ENCODE data around the gene C10orf71.

Gene C10orf71

GRCh38 chr10:49371967-49372366, 73.0 kb downstream of the C10orf71 start:
- H3K79me2 ChIP-seq (ENCODE audit: insufficient read depth, low read length), result no peaks in the 10 kb centered on the region
- H3K36me3 ChIP-seq (ENCODE audit: insufficient read depth, low read length), result no peaks in the 10 kb centered on the region
- H3K4me3 ChIP-seq (ENCODE audit: low read depth in 1 of 2, low read length in 2 of 2), result no peak overlapping the region
- no peak overlapping the region for H2AFZ ChIP-seq (ENCODE audit: low read depth, low read length)
- no peaks in the 10 kb centered on the region for H3K9me3 ChIP-seq (ENCODE audit: insufficient read depth, low read length, severe bottlenecking)
- ATAC-seq (ENCODE audit: insufficient read depth, low read depth) (no peak), DNase-seq (no peak)
- H3K27me3 ChIP-seq (ENCODE audit: insufficient read depth, low read length, poor library complexity), result peaks cover 3% of the 10 kb centered on the region
- no peak overlapping the region for H3K27ac ChIP-seq (ENCODE audit: low read length)
- no peaks in the 10 kb centered on the region for H3K4me1 ChIP-seq (ENCODE audit: insufficient read depth, low read length)
- TF ChIP-seq, protein P1, sequence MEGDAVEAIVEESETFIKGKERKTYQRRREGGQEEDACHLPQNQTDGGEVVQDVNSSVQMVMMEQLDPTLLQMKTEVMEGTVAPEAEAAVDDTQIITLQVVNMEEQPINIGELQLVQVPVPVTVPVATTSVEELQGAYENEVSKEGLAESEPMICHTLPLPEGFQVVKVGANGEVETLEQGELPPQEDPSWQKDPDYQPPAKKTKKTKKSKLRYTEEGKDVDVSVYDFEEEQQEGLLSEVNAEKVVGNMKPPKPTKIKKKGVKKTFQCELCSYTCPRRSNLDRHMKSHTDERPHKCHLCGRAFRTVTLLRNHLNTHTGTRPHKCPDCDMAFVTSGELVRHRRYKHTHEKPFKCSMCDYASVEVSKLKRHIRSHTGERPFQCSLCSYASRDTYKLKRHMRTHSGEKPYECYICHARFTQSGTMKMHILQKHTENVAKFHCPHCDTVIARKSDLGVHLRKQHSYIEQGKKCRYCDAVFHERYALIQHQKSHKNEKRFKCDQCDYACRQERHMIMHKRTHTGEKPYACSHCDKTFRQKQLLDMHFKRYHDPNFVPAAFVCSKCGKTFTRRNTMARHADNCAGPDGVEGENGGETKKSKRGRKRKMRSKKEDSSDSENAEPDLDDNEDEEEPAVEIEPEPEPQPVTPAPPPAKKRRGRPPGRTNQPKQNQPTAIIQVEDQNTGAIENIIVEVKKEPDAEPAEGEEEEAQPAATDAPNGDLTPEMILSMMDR (IDR thresholded peaks at IDR 0.05; ENCODE audit: borderline replicate concordance, extremely low read depth, low read length, poor library complexity, severe bottlenecking), result no peak
- no peak for TF ChIP-seq EZH2 (IDR thresholded peaks at IDR 0.05; ENCODE audit: borderline replicate concordance, low read depth, low read length, severe bottlenecking)
- no peaks in the 10 kb centered on the region; the same call in 1 of the 2 replicates for H4K20me1 ChIP-seq (ENCODE audit: insufficient read depth, low read length)
- H3K9ac ChIP-seq (ENCODE audit: low read depth, low read length), result no peak overlapping the region
- no peak overlapping the region for H3K4me2 ChIP-seq (ENCODE audit: insufficient read depth, low read length)

DNA sequence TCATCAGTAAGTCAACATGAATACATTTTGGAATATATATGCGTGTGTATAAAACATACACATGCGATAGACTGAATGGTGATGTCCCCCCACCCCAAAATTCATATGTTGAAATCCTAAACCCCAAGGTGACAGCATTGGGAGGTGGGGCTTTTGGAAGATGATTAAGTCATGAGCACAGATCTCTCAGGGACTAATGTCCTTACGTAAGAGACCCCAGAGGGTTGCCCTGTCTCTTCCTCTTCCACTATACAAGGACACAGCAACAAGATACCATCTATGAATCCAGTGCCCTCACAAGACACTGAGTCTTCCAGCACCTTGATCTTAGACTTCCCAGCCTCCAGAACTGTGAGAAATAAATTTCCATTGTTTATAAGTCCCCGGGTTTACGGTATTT, 74.4 kb downstream of the C10orf71 start:
- TF ChIP-seq EZH2 (IDR thresholded peaks at IDR 0.05; ENCODE audit: borderline replicate concordance, low read depth, low read length, severe bottlenecking), result no peak
- TF ChIP-seq, protein P1 (IDR thresholded peaks at IDR 0.05; ENCODE audit: borderline replicate concordance, extremely low read depth, low read length, poor library complexity, severe bottlenecking), result no peak
- Histone ChIP-seq H3K9ac (ENCODE audit: low read depth, low read length) (no peak overlapping the region), H3K9me3 (ENCODE audit: insufficient read depth, low read length, severe bottlenecking) (no peaks in the 10 kb centered on the region), H3K27ac (ENCODE audit: low read length) (no peak overlapping the region), H3K4me3 (ENCODE audit: low read depth in 1 of 2, low read length in 2 of 2) (no peak overlapping the region), H3K4me1 (ENCODE audit: insufficient read depth, low read length) (no peaks in the 10 kb centered on the region), H3K36me3 (ENCODE audit: insufficient read depth, low read length) (no peaks in the 10 kb centered on the region), H2AFZ (ENCODE audit: low read depth, low read length) (no peak overlapping the region), H4K20me1 (ENCODE audit: insufficient read depth, low read length) (no peaks in the 10 kb centered on the region; the same call in 1 of the 2 replicates), H3K4me2 (ENCODE audit: insufficient read depth, low read length) (no peak overlapping the region), H3K79me2 (ENCODE audit: insufficient read depth, low read length) (no peaks in the 10 kb centered on the region), H3K27me3 (ENCODE audit: insufficient read depth, low read length, poor library complexity) (peaks cover 3% of the 10 kb centered on the region)
- ATAC-seq (ENCODE audit: insufficient read depth, low read depth) (no peak), DNase-seq (no peak)

DNA sequence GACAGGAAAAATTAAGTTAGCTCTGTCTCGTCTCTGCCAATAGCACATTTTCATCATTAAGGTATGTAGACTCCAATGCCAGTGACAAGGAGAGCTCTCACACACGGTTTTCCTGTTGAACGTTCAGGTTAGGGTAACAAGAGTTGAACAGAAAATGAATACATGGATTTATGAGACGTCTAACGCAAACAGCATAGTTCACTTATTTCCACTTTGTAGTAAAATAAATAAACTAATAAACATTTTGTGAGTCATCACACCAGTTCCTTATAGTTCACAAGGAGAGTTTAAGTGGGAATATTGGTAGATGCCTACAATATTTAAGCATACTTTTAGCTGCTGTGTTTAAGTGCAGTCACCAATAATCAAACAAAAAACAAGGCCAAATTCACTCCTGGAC, 75.8 kb downstream of the C10orf71 start:
- H3K27me3 ChIP-seq (ENCODE audit: insufficient read depth, low read length, poor library complexity), result peaks cover 7% of the 10 kb centered on the region
- no peaks in the 10 kb centered on the region; the same call in 1 of the 2 replicates for H4K20me1 ChIP-seq (ENCODE audit: insufficient read depth, low read length)
- no peak overlapping the region for H3K4me2 ChIP-seq (ENCODE audit: insufficient read depth, low read length)
- H3K27ac ChIP-seq (ENCODE audit: low read length), result no peak overlapping the region
- no peak for ATAC-seq (ENCODE audit: insufficient read depth, low read depth)
- TF ChIP-seq EZH2 (IDR thresholded peaks at IDR 0.05; ENCODE audit: borderline replicate concordance, low read depth, low read length, severe bottlenecking), result no peak
- TF ChIP-seq, protein P1 (IDR thresholded peaks at IDR 0.05; ENCODE audit: borderline replicate concordance, extremely low read depth, low read length, poor library complexity, severe bottlenecking), result no peak
- H2AFZ ChIP-seq (ENCODE audit: low read depth, low read length), result no peak overlapping the region
- H3K9ac ChIP-seq (ENCODE audit: low read depth, low read length), result no peak overlapping the region
- H3K4me1 ChIP-seq (ENCODE audit: insufficient read depth, low read length), result no peaks in the 10 kb centered on the region
- H3K79me2 ChIP-seq (ENCODE audit: insufficient read depth, low read length), result no peaks in the 10 kb centered on the region
- no peaks in the 10 kb centered on the region for H3K36me3 ChIP-seq (ENCODE audit: insufficient read depth, low read length)
- no peaks in the 10 kb centered on the region for H3K9me3 ChIP-seq (ENCODE audit: insufficient read depth, low read length, severe bottlenecking)
- DNase-seq, result no peak
- no peak overlapping the region for H3K4me3 ChIP-seq (ENCODE audit: low read depth in 1 of 2, low read length in 2 of 2)

DNA sequence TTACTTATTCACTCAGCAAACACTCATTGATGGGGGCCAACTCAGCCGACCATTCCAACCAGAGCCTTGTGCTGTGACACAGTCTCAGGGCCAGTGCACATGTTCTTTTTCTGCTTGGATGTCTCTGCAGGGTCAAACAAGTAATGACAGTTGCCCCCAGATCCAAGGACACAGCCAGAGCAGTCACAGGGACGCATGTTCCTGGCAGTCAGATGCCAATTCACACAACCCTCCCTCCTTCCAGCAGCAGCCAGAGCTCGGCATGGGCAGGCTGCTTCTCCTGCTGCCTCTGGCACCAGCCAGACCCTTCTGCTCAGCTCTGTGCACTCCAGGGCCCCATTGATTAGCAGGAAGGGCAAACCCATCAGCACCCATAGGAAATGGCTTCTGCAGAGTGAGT, 76.6 kb downstream of the C10orf71 start:
- no peak for DNase-seq
- H3K27ac ChIP-seq (ENCODE audit: low read length), result no peak overlapping the region
- no peak overlapping the region for H3K4me3 ChIP-seq (ENCODE audit: low read depth in 1 of 2, low read length in 2 of 2)
- H4K20me1 ChIP-seq (ENCODE audit: insufficient read depth, low read length), result no peaks in the 10 kb centered on the region; the same call in 1 of the 2 replicates
- H3K79me2 ChIP-seq (ENCODE audit: insufficient read depth, low read length), result no peaks in the 10 kb centered on the region
- H3K9me3 ChIP-seq (ENCODE audit: insufficient read depth, low read length, severe bottlenecking), result no peaks in the 10 kb centered on the region
- H3K36me3 ChIP-seq (ENCODE audit: insufficient read depth, low read length), result no peaks in the 10 kb centered on the region
- peaks cover 8% of the 10 kb centered on the region for H3K27me3 ChIP-seq (ENCODE audit: insufficient read depth, low read length, poor library complexity)
- H3K9ac ChIP-seq (ENCODE audit: low read depth, low read length), result no peak overlapping the region
- no peaks in the 10 kb centered on the region for H3K4me1 ChIP-seq (ENCODE audit: insufficient read depth, low read length)
- H3K4me2 ChIP-seq (ENCODE audit: insufficient read depth, low read length), result no peak overlapping the region
- TF ChIP-seq, protein P1 (IDR thresholded peaks at IDR 0.05; ENCODE audit: borderline replicate concordance, extremely low read depth, low read length, poor library complexity, severe bottlenecking), result no peak
- TF ChIP-seq EZH2 (IDR thresholded peaks at IDR 0.05; ENCODE audit: borderline replicate concordance, low read depth, low read length, severe bottlenecking), result no peak
- no peak for ATAC-seq (ENCODE audit: insufficient read depth, low read depth)
- H2AFZ ChIP-seq (ENCODE audit: low read depth, low read length), result no peak overlapping the region
